GM21576 (cell line): ENCODE results near the gene CLCA1.

Source experiments
- ATAC-seq: cut with Tn5 transposase; IDR thresholded peaks from one replicate; pipeline ENCODE4 v1.9.1; 2021; ENCODE audit warnings: mild to moderate bottlenecking, moderate library complexity; ENCODE audit not compliant: unreplicated experiment

CLCA1 gene

DNA sequence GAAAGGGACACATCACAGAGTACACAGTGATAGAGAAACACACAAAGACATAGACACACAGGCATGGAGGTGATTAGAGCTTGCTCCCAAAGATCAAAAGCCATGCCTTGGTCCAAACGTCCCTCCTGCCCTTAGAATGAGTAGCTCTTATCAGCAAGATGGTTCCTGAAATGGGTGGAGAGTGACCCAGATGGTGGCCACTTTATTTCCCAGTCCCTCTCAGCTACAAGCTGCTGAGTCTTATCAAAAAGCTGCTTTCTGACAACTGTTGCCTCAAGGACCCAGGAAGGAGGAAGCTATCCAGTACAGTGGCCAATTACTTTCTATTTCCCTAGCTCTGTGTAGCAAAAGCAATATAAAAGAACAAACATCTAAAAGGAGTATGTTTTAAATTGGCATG, 7.7 kb upstream of the CLCA1 start:
- ATAC-seq, result no peak

DNA sequence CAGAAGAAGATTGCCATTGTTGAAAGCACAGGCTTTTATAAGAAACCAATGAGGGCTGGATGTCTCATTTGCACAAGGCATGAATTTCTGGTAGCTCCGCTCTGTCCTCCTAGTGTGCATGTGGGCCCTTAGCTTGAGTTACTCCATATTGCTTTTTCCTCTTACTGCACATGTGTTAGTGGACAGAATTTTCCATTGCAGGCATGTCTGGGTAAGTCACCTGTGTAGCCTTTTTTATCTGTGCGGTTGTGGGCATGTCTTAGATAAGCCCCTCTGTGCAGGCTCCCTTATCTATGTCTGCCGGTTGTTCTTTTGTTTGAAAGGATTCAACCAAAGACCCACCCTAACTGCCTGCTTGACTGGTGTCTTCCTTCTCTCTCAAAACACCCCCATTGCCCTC, 7.2 kb upstream of the CLCA1 start:
- no peak for ATAC-seq

DNA sequence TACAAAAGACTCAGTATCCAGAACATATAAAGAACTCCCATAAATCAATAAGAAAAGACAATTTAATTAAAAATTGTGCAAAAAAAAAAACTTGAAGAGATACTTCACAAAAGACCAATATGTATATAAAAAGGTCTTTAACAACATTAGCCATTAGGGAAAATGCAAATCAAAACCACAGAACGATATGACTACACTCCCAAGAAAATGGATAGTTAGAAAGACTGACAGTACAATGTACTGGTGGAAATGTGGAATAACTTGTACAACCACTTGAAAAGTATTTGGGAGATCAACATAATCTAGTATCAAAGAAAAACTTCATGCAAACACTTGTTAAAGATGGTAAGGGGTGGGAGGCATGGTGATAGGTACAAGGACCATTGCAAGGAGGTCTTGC, 3.9 kb upstream of the CLCA1 start:
- ATAC-seq, result no peak

DNA sequence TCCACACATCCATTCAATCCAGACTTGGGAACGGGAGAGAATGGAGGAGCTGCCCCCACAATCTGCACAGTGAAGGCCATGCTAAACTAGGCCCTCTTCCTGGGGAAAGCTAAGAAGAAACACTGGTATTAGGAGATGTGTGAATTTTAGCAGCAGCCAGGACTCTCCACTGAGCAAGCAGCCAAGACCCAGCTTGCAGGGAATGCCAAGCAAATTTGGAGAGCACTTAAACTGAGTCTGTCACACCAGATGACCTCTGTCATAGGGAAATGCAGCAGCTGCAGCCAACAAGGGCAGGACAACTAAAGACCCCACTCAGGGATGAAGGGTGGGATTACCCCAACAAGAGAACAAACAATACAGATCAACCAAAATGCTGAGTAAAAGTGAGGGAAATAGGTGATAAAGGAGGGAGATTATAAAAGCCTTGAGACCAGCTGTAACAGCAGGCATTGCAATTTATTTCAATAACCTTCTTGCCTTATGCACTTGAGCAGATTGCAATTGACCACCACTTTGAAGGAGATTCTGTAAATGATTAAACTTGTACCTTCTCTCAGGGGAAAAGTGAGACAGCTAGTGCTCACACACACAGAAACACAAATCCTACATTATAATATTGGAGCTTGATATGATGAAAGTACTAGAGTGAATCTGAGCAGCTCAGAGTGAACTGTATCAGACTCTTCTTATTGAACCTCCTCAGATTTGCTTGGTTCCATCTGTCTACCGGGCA, 2.5 kb upstream of the CLCA1 start:
- ATAC-seq, result no peak

DNA sequence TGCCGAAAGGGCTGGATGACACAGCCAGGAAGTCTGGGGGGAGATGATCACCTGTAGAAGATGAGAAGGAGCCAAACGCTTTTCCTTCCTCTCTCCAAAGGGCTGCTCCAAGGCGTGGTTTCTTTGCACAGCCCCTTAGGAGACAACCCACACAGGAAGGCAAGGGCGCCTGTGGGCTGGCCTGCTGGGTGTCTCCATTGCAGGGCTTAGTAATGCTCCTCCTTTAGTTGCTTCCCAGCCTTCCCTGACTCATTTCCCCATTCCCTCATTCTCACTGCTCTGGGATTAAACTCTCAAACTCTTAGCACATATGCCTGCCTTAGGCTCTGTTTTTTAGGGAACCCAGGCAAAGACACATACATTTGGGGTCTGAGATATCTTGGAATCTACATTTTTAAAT, 1.7 kb upstream of the CLCA1 start:
- ATAC-seq, result no peak

DNA sequence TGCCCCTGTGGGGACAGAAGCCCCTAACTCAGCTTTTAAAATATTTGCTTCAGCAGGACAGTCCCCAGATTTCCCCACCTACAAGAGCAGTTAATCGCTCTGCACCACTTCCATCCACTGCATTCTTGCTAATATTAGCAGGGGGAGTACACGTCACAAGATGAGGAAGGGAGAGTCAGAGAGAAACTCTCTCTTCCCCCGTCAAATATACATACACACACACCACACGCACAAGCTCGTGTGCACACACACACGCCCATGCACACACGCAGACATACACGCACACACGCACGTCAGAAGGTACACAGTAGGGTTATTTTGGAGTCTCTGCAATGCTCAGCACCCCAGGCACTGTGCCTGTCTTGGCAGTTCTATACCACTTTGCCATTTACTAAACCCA, 2.1 kb downstream of the CLCA1 start:
- ATAC-seq, result peak; percentile 60

DNA sequence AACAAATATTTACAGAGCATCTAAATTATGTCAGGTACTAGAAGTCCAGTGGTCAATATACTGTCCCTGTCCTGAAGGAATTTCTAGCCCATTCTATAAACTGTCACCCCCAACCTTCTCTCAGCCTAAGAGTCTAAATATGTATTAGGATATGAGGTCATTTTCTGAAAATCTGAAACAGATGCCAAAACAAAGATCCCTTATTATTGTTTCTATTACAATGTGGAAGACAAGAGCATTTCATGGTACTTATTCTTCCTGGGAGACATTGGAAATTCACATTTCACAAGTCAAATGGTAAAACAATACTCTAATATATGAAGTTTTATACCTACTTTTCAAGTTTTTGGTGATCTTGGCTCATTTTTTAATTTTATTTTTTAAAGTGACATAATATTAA, 2.6 kb downstream of the CLCA1 start:
- ATAC-seq, result no peak

DNA sequence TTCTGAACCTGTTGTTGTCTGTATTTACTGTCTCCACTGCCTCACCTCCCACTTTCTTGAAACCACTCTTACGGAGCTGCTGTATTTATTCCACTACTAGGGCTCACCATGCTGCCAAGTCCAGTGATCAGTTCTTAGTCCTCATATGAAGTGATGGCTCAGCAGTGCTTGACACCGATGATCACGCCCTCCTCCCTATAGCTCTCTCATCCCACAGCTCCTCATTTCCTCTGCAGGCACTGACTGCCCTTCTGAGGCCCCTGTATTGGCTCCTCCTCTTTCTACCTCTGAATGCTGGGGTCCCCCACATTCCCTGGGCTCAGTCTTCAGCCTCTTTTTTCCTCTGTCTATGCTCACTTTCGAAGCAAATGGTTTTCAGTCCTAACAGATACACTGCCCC, 3.4 kb downstream of the CLCA1 start:
- ATAC-seq, result no peak

DNA sequence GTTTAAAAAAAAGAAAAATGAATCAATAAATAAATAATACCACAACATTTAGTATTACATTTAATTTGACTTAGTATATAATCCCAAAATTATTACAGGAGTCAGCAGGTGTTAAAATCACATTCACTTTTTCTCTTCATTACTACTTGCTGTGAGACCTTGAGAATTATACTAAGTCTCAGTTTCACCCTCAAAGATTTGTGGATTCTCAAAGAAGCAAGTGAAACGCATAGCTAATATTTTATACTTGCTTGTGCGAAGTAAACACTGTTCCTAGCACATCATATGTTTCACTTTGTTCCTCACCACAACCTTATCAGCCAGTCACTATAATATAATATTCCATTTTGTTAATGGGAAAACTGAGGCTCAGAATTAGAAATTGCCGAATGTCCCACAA, 4.0 kb downstream of the CLCA1 start:
- peak; percentile 48 for ATAC-seq

DNA sequence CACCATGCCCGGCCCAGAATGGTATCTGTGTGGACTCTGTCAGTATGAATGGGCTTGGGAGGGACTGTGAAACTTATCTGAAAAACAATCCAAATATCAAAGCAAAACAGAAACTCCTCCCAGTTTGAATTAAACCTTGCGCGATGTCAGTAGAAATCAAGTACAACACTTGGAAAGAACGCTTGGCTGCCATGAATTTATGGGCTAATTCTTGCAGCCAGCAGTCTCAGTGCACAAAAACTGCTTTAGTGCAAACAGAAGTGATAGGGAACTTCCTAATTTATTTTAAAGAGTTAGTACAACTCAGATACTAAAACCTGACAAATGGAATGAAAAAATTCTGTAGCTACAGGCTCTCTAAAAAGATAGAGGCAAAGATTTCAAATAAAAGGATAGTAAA, 8.5 kb downstream of the CLCA1 start:
- no peak for ATAC-seq

DNA sequence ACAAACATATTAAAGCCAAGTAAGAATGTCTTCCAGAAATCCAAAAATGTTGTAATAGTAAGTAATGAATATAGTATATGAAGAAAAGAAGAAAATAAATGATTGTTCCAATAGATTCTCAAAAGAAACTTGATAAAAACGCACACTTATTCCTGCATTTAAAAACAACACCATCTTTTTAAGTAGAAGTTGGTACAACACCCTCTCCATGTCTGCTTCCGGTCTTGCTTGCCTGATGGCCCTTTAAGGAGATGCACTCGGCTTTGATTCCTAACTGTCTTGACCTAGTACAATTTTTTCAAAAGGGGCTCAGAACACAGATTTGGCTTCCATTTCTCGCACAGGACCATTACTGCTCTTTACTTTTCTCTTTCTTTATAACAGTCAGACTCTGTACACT, 9.0 kb downstream of the CLCA1 start:
- ATAC-seq, result no peak

DNA sequence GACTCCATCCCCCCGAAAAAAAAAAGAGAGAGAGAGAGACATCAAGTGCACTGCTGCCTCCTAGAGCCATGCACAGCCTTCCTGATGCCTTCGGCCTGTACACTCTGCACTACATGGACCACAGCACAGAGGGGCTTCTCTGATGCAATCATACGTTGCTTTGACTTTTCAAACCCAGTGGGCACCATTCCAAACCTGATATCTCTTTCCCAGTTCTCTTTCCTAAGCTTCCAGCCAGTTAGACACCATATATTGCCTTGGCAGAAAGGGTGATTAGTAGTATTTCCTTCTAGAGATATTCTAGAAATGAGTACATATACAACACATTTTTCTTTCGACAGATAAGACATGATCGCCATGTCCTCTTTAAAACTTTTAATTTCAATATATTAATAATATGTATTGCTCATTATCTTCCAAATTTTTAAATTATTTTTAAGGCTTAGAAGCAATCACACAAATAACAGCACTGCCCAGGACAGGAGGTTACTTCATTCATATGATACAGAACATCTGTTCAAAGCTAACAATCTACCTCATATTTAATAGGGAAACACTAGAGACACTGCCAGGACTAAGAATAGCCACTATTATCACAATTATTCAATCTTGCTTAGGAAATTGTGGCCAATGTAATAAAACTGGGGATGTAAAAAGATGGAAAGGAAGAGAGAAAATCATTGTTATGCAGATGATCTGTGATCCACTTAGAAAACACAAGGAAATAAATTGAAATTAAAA, 9.9 kb downstream of the CLCA1 start:
- no peak for ATAC-seq

DNA sequence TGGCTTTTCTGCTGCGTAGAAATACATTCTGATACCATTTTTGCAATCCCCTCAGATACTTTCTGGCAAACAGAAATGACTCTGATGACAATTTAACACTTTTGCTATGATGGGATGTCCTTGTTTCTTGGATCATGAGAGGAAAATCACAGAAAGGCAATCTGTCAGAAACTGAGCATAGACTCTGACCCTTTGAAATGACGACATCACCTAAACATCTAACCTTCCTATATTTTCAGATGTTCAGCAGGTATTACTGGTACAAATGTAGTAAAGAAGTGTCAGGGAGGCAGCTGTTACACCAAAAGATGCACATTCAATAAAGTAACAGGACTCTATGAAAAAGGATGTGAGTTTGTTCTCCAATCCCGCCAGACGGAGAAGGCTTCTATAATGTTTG, 13.2 kb downstream of the CLCA1 start:
- ATAC-seq, result no peak

DNA sequence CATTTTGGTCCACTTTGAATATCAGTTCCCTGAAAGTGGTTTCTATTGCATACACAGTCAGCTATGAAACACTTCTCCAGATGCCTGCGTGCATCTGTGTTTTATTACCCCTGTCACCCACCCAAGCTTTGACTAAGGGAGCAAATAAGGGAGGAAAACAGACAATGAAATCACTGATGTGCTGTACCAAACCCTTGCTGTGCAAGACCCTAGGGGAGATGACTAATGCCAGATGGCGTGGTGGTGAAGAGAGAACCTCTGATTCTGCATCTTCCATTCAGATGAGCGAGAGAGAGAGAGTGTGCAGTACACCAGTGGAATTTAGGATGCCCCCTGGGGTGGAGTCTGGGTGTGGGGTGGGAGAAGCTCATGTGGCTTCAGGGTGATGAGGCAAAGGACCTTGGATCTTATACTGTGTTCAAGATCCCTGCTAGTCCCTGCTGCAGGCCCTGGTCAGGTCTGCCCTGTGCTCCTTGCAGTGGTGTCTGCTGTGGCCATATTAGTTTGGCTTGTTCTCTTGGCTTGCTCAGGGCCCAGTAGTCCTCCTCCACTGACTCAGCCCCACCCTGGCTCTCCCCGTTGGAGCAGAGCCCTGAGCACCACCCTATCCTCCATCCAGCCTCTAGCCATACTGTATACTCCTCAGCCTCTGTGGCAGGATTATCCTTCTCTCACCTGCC, 18.5 kb downstream of the CLCA1 start:
- no peak for ATAC-seq

DNA sequence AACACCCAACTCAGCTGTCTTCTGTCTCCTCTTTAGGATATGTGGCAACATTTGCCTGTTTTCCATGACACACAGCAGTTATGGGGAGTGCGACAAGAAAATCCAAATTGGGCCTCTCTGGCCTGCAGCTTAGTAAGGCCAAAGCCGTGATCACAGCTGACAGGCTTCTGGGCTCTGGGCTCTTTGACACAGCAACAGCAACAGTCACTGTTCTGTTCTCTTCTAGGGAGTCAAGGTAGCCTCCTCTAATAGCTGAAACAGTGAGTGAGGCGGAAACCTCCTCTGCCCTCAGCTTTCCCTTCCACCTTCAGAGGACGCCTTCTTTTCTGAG, 19.0 kb downstream of the CLCA1 start:
- no peak for ATAC-seq

DNA sequence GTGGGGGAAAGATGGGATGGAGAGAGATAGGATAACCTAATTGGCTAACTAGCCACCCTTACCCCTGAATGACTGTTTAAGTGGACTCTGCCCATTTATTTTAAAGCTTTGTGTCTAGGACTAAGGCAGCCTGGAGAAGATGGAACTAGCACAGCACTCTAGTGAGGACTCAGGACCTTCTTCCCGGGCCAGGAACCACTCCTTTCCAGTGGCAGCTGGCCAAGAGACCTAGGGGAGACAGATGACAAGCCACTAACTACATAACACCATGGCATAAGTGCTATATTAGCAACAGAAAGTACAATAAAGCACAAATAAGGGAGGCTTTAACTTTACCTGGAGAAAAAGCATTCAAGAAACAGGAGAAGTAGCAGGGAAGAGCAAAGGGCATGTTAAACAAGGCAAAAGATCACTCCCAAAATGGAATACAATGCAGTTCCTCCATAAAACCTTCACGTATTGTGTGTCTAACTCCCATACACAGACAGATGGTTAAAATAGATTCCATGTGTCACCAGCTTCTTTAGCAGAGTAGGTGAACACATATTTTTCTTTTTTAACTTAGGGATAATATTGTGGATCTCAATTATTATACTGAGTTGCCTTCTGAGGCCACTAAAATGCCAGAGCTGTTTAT, 20.6 kb downstream of the CLCA1 start:
- no peak for ATAC-seq

DNA sequence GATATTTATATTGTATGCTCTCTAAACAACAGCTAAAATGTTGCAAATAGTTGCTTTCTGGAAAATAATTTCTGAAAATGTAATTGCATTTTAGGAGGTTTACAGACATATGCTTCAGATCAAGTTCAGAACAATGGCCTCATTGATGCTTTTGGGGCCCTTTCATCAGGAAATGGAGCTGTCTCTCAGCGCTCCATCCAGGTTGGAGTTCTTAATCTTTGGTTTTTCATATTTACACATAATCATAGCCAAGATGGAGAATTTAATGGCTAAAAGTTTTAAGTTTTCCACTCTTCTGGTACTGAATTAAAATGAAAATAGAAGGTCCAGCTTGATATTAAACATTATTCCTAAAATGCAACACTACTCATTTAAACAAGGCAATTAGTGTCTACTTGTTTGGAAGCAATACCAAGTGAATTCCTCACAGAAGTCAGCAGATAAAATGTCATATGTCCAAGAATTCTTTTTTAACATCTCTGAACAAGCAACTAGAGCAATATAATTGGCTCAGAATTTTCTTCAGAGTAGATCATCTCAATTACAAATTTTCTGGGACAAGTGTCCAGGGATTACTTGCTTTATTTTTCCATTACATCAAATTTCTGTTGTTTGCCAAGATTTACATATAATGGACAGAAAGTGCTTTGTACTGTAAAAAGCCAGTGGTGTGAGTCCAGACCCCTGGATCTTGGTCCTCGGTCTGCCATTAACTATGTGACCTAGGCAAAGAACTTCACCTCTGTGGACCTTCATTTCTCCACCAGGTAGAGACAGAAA, 22.6 kb downstream of the CLCA1 start:
- ATAC-seq, result no peak

DNA sequence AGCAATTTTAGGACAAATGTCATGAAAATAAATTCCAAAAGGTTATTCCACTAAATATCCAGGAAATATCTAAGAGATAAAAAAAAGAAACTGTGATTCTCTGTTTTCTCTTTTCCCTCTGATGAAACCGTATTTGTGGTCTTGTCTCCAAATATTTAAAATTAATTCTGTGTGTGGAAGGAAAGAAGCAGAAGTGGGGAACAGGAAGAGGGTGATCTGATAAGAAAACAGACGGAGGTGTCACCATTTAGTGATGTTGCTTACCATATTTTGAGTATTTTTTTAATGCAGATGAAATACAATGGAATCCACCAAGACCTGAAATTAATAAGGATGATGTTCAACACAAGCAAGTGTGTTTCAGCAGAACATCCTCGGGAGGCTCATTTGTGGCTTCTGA, 29.6 kb downstream of the CLCA1 start:
- ATAC-seq, result no peak

DNA sequence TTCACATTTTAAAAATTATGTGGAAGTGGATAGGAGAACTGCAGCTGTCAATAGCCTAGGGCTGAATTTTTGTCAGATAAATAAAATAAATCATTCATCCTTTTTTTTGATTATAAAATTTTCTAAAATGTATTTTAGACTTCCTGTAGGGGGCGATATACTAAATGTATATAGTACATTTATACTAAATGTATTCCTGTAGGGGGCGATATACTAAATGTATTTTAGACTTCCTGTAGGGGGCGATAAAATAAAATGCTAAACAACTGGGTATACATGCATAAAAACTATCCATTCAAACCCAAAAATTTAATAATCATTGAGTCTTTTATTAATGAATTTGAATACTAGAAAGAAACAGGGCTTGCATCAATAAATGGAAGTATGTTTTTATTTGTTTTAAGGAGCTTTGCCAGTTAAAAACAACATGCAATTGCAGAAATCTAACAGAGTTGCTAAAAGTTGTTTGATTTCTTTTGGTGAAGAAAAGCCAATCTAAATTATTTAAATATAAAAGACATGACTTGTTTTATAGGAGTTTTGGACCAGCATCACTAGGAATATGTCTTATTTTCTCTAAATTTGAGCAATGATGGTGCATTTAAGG, 31.4 kb downstream of the CLCA1 start:
- ATAC-seq, result peak; percentile 68

DNA sequence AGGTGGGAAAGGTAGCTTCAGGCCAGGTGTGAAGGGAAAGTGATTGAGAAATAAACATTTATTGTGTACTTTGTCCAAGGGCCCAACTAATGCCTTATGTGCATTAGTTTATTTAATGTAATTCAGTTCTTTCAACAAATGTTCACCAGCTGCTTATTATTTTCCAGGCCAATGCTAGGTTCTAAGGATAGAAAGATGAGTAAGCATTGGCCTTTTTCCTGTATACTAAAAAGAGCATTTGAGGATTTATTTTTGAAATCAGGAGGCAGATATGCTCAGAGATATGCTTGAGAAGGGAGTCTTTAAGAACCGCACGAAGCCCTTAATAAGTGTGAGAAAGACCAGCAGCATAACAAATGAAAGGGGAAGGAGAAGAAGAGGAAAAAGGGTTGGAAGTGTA, 32.0 kb downstream of the CLCA1 start:
- ATAC-seq, result no peak
